ENCODE results near the gene GMEB2.
"Not testable (repeated sequence)": the region's sequence is repeated elsewhere in the genome, so short reads cannot be mapped to it uniquely, and the experiment has no call there.

The GMEB2 gene

GRCh38 chr20:63587776-63588591, 38.9 kb downstream of the GMEB2 start:
- DNase-seq (ENCODE audit: low spot score): no peak

- no peak for DNase-seq (ENCODE audit: low spot score)
These were observed 39.6 kb downstream of the GMEB2 start for GRCh38 chr20:63587256-63587655.

GRCh38 chr20:63586797-63587196, 40.1 kb downstream of the GMEB2 start:
- no peak for DNase-seq (ENCODE audit: low spot score)

- DNase-seq (ENCODE audit: low spot score): no peak
These were observed 41.0 kb downstream of the GMEB2 start for GRCh38 chr20:63585616-63586565.

GRCh38 chr20:63582382-63583063, 44.4 kb downstream of the GMEB2 start:
- no peak for DNase-seq (ENCODE audit: low spot score)

- peak; percentile 35 for DNase-seq (ENCODE audit: low spot score)
These were observed 46.0 kb downstream of the GMEB2 start for GRCh38 chr20:63580796-63581461.

GRCh38 chr20:63579017-63579694, 47.7 kb downstream of the GMEB2 start:
- no peak for DNase-seq (ENCODE audit: low spot score)

- no peak for DNase-seq (ENCODE audit: low spot score)
These were observed 48.5 kb downstream of the GMEB2 start for GRCh38 chr20:63578224-63579016.

GRCh38 chr20:63577317-63577894, 49.5 kb downstream of the GMEB2 start:
- no peak for DNase-seq (ENCODE audit: low spot score)

- no peak for DNase-seq (ENCODE audit: low spot score)
These were observed 50.6 kb downstream of the GMEB2 start for GRCh38 chr20:63576311-63576710.

GRCh38 chr20:63574829-63575743, 51.8 kb downstream of the GMEB2 start:
- DNase-seq (ENCODE audit: low spot score): no peak

GRCh38 chr20:63574156-63574828, 52.6 kb downstream of the GMEB2 start, which contains the start of gene HELZ2:
HELZ2 (minus strand) TSS chr20:63574239; CDS start chr20:63572385, 1,854 bp downstream.
- peak; percentile 88 for DNase-seq (ENCODE audit: low spot score)

GRCh38 chr20:63573647-63574131, 53.2 kb downstream of the GMEB2 start:
- no peak for DNase-seq (ENCODE audit: low spot score)

GRCh38 chr20:63572788-63573646, 53.9 kb downstream of the GMEB2 start:
- no peak for DNase-seq (ENCODE audit: low spot score)

- DNase-seq (ENCODE audit: low spot score): no peak
These were observed 54.7 kb downstream of the GMEB2 start for GRCh38 chr20:63572071-63572787.

GRCh38 chr20:63571087-63571478, 55.8 kb downstream of the GMEB2 start:
- not testable (repeated sequence) for DNase-seq (ENCODE audit: low spot score)
